Stimulated activated CD4-positive, alpha-beta T cell treated with anti-CD3 and anti-CD28 coated beads, Interleukin-4, amount 100 ng/mL, for 48 hours (primary cell): Measurements from ENCODE around the gene P4HA2.

ENCODE experiments used
- DNase-seq, 2 donors: peaks; one replicate each; pipeline ENCODE4 v3.0.0-alpha.2; 2020; ENCODE audit warnings: low read depth in 2 of 2

The P4HA2 gene

GRCh38 chr5:132227485-132228240 is at the start of gene P4HA2:
P4HA2 (minus strand) TSS chr5:132227853; CDS start chr5:132218626, 9,227 bp downstream.
- DNase-seq: peak; percentile 31 to 58

- DNase-seq: no peak
These were observed 49.6 kb upstream of the P4HA2 start for GRCh38 chr5:132277256-132277655.

- no peak for DNase-seq
These were observed 47.9 kb upstream of the P4HA2 start for GRCh38 chr5:132275367-132276220.

GRCh38 chr5:132274050-132274792 is 46.6 kb upstream of the P4HA2 start:
- DNase-seq: no peak

- no peak for DNase-seq
These were observed 46.0 kb upstream of the P4HA2 start for GRCh38 chr5:132273631-132274030.

DNA sequence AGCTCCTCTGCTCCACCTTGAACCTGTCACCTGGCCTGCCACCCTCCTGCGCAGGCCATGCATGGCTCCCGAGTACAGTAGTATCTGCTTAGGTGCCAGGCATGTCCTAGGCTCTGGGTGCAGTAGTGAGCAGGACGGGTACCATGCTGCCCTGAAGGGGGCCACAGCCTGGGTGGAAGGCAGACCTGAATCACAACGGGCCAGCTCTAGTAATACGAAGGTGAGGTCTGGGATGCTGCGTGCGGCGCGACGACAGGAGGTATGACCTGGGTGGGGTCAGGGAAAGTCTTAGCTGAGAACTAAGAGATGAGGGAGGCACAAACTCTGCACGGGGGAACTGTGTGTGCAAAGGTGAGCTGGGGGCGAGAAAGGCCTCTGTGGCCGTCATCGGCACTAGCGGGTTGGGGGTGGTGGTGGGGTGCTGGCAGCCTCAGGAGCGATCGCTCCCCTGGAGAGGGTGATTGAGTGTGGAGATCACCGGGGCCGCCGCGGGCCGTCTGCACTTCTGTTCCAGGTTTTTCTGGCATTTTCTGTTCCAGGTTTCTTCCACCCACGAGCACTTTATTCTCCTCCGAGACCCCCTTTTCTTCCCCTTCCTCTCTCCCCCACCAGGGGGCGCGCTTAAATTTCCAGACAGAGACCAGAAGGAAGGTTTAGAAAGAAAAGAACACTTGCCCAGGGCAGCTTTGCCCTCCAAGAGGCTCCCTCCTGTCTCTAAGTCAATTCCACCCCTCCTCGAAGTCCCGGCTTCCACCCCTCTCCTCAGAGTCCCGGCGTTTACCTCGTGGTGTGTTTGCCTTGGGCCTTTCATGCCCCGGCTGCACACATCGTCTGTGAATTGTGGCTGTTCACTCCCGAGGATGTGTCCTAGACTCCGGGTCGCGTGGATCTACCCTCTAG is 44.9 kb upstream of the P4HA2 start:
- peak; percentile 57 to 75 for DNase-seq

DNA sequence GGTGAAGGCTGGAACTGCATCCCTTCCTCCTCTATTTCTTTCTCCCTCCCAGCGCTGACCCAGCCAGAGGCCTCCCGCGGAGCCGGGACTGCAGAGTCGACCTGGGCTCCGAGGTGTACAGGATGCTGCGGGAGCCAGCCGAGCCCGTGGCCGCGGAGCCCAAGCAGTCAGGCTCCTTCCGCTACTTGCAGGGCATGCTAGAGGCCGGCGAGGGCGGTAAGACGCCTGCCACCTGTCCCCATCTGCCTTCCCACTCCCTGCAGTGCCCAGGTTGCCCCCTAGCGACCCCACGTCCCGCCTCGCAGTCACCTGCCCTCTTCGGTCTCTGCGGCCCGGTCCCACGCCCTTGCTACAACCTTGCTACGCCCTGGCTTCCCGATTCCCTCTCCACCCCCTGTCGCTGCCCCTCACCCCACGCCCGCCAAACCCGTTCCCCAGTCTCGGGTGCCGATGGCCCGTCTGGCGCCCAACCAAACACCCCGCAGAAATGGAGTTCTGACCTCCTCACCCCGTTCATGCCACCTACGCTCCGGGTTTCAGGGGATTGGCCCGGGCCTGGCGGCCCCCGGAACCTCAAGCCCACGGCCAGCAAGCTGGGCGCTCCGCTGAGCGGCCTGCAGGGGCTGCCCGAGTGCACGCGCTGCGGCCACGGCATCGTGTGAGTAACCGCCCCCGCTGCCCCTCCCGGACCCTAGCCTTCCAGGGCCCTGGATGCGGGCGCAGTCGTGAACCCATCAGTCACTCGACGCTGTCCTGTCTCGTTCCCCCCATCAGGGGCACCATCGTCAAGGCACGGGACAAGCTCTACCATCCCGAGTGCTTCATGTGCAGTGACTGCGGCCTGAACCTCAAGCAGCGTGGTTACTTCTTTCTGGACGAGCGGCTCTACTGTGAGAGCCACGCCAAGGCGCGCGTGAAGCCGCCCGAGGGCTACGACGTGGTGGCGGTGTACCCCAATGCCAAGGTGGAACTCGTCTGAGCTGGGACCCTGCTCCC is 43.9 kb upstream of the P4HA2 start:
- DNase-seq: no peak

DNA sequence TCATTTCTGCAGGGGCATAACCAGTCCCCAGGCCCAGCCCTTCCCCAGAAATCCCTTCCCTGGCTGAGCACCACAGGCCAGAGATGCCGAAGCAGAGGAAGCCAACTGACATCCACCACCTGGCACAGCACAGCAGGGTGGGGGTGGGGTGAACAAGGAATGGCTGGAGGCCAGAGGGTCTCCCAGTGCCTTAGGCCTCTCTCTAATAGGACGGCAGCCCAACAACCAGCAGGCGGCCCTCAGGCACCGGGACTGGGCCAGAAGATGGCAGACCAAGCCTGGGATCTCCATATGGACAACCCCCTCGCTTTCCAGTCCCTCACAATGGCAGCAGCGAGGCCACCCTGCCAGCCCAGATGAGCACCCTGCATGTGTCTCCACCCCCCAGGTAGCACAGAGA is 43.1 kb upstream of the P4HA2 start:
- no peak for DNase-seq

- DNase-seq: no peak
These were observed 42.6 kb upstream of the P4HA2 start for GRCh38 chr5:132270335-132270665.

DNA sequence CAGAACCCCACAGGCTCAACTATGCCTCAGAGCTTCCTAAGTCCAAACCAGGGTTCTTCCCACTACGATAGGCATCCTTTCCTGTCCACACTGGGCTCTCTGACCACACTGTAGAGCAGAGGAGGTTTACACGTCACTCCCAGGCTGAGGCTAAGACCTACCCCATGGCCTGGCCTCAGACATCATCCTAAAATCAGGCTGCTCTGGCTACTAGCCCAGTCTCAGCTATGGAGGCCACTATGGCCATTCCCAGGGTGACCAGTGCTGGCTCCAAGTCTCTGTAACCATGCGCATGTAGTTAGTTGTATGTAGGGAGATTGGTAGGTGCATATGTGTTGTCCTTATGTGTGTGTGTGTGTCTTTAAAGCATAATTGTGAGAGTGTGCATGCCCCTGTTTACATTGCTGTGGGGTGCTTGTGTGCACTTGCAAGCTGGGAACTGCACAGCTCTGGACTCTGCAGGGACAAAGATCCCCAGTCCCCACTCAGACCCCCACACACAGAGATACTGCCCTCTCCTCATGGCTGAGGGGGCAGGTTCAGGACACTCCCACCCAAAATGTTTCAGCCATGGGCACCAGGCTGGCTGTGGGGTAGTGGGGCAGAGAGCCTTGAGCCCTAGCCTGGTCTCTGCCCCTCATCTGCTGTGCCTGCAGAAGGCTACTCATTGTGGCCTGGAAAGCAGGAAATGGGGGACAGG is 42.1 kb upstream of the P4HA2 start:
- no peak for DNase-seq

DNA sequence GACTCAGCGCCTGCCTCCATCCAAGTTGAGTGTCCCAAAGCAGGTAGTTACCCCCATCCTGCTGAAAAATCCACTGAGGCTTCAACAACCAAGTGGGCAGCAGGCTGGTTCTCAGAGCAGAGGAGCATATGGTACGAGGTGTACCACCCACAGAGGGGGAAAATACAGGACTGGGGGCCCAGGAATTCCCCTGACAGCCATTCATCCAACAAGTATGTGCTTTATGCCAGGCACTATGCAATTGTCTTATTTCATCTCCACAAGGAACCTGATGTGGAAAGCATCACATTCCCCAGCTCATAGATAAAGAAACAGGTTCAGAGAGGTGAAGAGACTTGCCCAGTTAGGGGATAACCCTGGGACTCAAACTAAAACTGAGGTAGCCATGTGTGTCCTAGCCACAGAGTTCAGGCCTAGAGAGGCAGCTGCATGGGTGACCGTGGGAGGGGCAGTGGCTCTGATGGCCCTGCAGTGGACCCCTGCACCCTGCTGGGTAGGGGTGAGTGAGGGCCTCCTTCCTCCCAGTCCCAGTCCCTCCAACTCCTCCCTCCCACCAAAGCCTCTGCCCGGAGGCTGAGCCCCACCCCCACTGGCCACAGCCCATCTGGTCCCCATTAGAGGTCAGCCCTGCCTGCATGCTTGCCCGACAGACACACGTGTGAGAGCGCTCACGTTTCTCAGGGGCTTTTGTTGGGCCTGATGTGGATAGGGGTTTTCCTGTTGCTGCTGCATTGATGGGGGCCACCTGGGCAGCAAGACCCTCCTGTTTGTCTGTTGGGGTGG is 41.3 kb upstream of the P4HA2 start:
- no peak for DNase-seq

DNA sequence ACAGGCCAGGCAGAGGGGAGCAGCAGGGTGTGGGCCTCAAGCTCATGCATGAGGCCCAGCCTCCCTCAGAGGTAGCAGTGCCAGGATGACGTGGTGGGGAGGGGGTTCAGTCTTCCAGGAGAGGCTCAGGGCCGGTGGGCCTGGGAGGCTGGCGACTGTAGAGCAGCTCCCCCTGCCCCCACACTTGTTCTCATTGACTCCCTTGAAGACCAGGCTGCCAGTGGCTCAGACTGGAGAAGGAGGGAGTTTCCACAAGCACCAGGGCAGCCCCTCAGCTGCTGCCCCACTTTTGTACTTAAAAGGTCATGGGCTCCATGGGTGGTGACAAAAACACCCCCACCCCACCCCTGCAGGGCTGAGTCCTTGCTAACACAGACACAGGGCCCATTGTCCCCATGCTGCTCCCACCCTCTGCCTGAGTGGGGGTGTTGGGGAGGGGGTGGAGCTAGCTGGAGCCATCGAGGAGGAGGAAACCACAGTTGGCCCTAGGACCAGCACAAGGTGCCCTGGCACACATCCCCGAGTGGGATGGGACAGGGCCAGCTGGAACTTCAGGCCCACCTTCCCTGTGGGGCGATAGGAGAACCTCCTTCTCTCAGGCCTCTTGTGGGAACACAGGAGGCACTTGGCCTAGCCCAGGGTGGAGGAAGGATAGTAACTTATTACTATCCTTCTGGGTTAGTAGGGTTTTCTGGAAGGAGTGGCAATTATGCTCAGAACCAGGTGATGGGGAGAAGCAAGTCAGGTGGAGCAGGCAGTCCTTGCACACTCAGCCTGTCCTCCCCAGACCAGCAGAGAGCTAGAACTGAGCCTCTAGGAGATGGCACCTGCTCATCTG is 40.5 kb upstream of the P4HA2 start:
- DNase-seq: no peak

DNA sequence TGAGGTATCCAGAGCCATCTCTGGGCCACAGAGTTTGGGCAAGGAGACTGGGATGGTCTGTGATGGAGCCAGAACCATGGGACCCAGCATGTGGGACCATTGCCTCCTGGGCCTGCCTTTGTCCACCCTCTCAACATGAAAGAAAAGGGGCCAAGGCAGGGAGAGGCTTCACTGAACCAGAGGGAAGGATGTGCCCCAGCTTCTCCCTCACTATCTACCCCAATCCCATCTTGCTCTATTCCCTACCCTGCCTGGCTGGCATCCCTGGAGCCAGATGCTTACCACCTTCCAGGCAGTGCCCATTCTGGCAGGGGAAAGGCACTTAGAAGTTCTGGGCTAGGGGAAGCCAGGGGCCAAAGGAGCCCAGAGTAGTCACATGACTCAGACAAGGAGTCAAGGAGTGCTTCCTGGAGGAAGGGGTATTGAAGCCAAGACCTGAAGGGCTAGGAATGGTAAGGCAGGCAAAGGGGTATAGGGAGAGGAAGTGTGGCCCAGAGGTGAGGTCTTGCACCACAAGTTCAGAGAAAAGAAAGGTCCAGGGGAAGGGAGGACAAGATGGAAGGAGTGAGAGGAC is 39.6 kb upstream of the P4HA2 start:
- no peak for DNase-seq

DNA sequence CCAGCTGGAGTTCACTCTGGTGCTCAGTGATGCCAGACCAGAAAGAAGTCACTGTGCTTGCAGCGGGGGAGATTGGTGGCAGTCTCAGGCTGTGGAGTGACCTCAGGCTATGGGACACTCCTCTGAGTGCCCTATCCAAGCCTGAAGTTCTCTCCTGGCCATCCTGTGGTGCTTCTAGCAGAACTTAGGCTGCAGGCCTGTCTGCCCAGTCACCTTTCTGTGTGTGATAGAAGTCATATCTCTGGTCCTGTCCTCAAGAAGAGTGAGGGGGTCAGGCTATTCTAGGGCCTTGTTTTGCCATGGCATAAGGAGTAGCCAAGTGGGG is 39.1 kb upstream of the P4HA2 start:
- DNase-seq: no peak

- no peak for DNase-seq
These were observed 38.6 kb upstream of the P4HA2 start for GRCh38 chr5:132266031-132266835.

- DNase-seq: no peak
These were observed 37.8 kb upstream of the P4HA2 start for GRCh38 chr5:132265336-132266030.
